ENCODE results near the gene SORBS2.

- no peak for TF ChIP-seq RARB (CRISPR knock-in tag; IDR thresholded peaks at IDR 0.05)
- TF ChIP-seq CREB5 (CRISPR knock-in tag; IDR thresholded peaks at IDR 0.05; ENCODE audit: low read depth): no peak
- no peak for TF ChIP-seq PPARA (CRISPR knock-in tag; IDR thresholded peaks at IDR 0.05; ENCODE audit: borderline replicate concordance)
These were observed 111.4 kb downstream of the SORBS2 start for GRCh38 chr4:185700630-185701029.

All from SK-N-SH treated with all-trans-retinoic acid at 6 μM for 48 hours (cell line).